Measurements from ENCODE around the gene MEGF6. TPM values are rescaled to one million over a fixed set of nuclear protein-coding genes. Genes with fewer than 3 reads are reported as not detected.

The MEGF6 gene
- total RNA-seq, 2 donors from 2014 or later: 83.0 to 103 TPM

- H3K27me3 Mint-ChIP-seq (ENCODE audit: insufficient read depth): peaks cover 1% of the 10 kb centered on the region
- WGBS, 2 experiments (ENCODE audit: insufficient coverage in 1 of 2, insufficient read length in 1 of 2): 93 to 94% methylated on average over 21 to 23 of the region's 23 CpGs
- Histone ChIP-seq H3K4me1 (ENCODE audit: control insufficient read depth, insufficient read depth, low read length) (peaks cover 9% of the 10 kb centered on the region), H3K9ac (ENCODE audit: extremely low read depth, low read length, poor library complexity, severe bottlenecking) (no peak overlapping the region), H3K36me3 (ENCODE audit: control insufficient read depth, insufficient read depth, low read length) (peaks cover 32% of the 10 kb centered on the region), H3K27me3 (ENCODE audit: control insufficient read depth, insufficient read depth, low read length, poor library complexity, severe bottlenecking) (no peaks in the 10 kb centered on the region), H3K9me3 (ENCODE audit: control insufficient read depth, low read length) (no peaks in the 10 kb centered on the region), H3K27ac (ENCODE audit: low read depth, low read length) (no peak overlapping the region), H3K4me3 (ENCODE audit: low read length) (no peak overlapping the region)
- H3K9me3 Mint-ChIP-seq: no peaks in the 10 kb centered on the region
- H3K4me3 Mint-ChIP-seq: no peak overlapping the region
- TF ChIP-seq, protein P1, sequence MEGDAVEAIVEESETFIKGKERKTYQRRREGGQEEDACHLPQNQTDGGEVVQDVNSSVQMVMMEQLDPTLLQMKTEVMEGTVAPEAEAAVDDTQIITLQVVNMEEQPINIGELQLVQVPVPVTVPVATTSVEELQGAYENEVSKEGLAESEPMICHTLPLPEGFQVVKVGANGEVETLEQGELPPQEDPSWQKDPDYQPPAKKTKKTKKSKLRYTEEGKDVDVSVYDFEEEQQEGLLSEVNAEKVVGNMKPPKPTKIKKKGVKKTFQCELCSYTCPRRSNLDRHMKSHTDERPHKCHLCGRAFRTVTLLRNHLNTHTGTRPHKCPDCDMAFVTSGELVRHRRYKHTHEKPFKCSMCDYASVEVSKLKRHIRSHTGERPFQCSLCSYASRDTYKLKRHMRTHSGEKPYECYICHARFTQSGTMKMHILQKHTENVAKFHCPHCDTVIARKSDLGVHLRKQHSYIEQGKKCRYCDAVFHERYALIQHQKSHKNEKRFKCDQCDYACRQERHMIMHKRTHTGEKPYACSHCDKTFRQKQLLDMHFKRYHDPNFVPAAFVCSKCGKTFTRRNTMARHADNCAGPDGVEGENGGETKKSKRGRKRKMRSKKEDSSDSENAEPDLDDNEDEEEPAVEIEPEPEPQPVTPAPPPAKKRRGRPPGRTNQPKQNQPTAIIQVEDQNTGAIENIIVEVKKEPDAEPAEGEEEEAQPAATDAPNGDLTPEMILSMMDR (conservative IDR thresholded peaks at IDR 0.05): no peak
- H3K27ac Mint-ChIP-seq: peak overlapping the region; percentile 84
- H3K36me3 Mint-ChIP-seq (ENCODE audit: low read depth): peaks cover 36% of the 10 kb centered on the region
- no peak for DNase-seq
- H3K4me1 Mint-ChIP-seq: peaks cover 10% of the 10 kb centered on the region
These were observed 151.2 kb downstream of the MEGF6 start for GRCh38 chr1:3459940-3460671.

- no peak overlapping the region for H3K4me3 Mint-ChIP-seq
- Histone ChIP-seq H3K27ac (ENCODE audit: low read depth, low read length) (no peak overlapping the region), H3K9ac (ENCODE audit: extremely low read depth, low read length, poor library complexity, severe bottlenecking) (no peak overlapping the region), H3K9me3 (ENCODE audit: control insufficient read depth, low read length) (no peaks in the 10 kb centered on the region), H3K27me3 (ENCODE audit: control insufficient read depth, insufficient read depth, low read length, poor library complexity, severe bottlenecking) (no peaks in the 10 kb centered on the region), H3K36me3 (ENCODE audit: control insufficient read depth, insufficient read depth, low read length) (peaks cover 32% of the 10 kb centered on the region), H3K4me3 (ENCODE audit: low read length) (no peak overlapping the region), H3K4me1 (ENCODE audit: control insufficient read depth, insufficient read depth, low read length) (peaks cover 9% of the 10 kb centered on the region)
- H3K27ac Mint-ChIP-seq: no peak overlapping the region
- H3K9me3 Mint-ChIP-seq: no peaks in the 10 kb centered on the region
- no peak for DNase-seq
- peaks cover 10% of the 10 kb centered on the region for H3K4me1 Mint-ChIP-seq
- WGBS, 2 experiments (ENCODE audit: insufficient coverage in 1 of 2, insufficient read length in 1 of 2): 94 to 95% methylated on average over 23 to 24 of the region's 24 CpGs
- TF ChIP-seq, protein P1 (conservative IDR thresholded peaks at IDR 0.05): no peak
- H3K36me3 Mint-ChIP-seq (ENCODE audit: low read depth): peaks cover 36% of the 10 kb centered on the region
- H3K27me3 Mint-ChIP-seq (ENCODE audit: insufficient read depth): peaks cover 1% of the 10 kb centered on the region
These were observed 152.0 kb downstream of the MEGF6 start for GRCh38 chr1:3459051-3459908.

DNA sequence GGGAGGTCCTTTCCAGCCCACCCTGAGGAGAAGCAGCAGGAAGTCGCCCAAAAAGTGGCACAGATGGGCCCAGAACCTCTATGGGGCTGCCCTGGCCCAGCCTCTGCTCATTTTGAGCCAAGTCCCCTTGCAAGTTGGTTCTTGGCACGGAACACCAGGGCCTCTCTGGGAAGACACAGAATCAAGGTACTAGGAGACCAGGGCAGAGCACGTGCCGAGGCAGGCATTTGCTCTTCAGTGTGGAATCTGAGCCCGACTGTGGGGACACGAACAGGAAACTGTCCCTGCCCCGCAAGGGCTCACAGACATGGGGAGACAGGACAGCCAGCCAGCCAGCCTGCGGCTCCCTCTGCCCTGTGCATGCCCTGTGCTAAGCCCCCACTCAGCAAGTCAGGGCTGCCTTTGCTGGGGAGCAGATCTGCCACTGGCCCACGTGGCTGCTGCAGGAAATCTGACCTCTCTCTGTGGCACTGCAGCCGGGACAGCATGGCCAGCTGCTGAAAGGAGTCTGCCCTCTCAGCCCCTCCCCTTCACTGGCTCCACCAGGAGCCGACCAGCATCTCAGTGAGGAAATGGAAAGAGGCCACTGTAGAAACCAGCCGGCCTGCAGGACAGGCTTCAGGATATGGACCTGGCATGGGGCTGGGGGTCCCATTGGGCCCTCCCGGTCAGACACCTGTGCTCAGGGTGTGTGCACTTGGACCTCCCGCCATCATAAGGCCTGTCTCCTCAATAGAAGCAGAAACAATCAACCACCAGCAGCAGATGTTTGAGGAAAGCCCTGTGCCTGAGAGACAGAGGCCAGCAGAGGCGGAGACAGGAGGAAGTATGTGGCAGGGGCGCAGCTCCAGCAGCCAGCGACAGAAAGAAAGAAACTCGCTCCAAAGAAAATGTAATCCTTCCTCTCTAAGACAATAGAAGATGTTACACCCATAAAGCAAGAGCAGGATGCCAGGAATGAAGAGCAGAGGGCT, 153.1 kb downstream of the MEGF6 start:
- peaks cover 36% of the 10 kb centered on the region for H3K36me3 Mint-ChIP-seq (ENCODE audit: low read depth)
- no peaks in the 10 kb centered on the region for H3K9me3 Mint-ChIP-seq
- TF ChIP-seq, protein P1 (conservative IDR thresholded peaks at IDR 0.05): no peak
- Histone ChIP-seq H3K4me1 (ENCODE audit: control insufficient read depth, insufficient read depth, low read length) (peaks cover 13% of the 10 kb centered on the region), H3K27me3 (ENCODE audit: control insufficient read depth, insufficient read depth, low read length, poor library complexity, severe bottlenecking) (no peaks in the 10 kb centered on the region), H3K27ac (ENCODE audit: low read depth, low read length) (no peak overlapping the region), H3K36me3 (ENCODE audit: control insufficient read depth, insufficient read depth, low read length) (peaks cover 22% of the 10 kb centered on the region), H3K9me3 (ENCODE audit: control insufficient read depth, low read length) (no peaks in the 10 kb centered on the region), H3K4me3 (ENCODE audit: low read length) (no peak overlapping the region), H3K9ac (ENCODE audit: extremely low read depth, low read length, poor library complexity, severe bottlenecking) (no peak overlapping the region)
- H3K4me3 Mint-ChIP-seq: no peak overlapping the region
- no peak for DNase-seq
- peaks cover 1% of the 10 kb centered on the region for H3K27me3 Mint-ChIP-seq (ENCODE audit: insufficient read depth)
- H3K27ac Mint-ChIP-seq: peak overlapping the region; percentile 47
- WGBS, 2 experiments (ENCODE audit: insufficient coverage in 1 of 2, insufficient read length in 1 of 2): 90 to 91% methylated on average over 12 to 17 of the region's 18 CpGs
- H3K4me1 Mint-ChIP-seq: peaks cover 11% of the 10 kb centered on the region
